A549 (cell line): ENCODE measurements around the gene SCYL1.

Source experiments
- EP300 ChIP-seq, 2 experiments: fragments of >200 bp; sonication (Bioruptor Twin); formaldehyde crosslinking; IDR thresholded peaks; 2 replicates in 1 of 2; 3 replicates in 1 of 2; pipeline ENCODE4 v1.6.1; 2016 to 2017
- FOSL2 ChIP-seq, 2 experiments: fragments of 450-650 bp in 1 of 2; fragments of >200 bp in 1 of 2; sonication (Bioruptor Twin) in 1 of 2; formaldehyde crosslinking; IDR thresholded peaks; 2 replicates each; pipeline versions ENCODE4 v1.5.0 to v1.6.1; 2016 to 2020; ENCODE audit warnings: mild to moderate bottlenecking in 1 of 2, moderate library complexity in 1 of 2
- POLR2A ChIP-seq: IDR thresholded peaks from 2 replicates; pipeline ENCODE4 v1.6.1; 2012; ENCODE audit warnings: mild to moderate bottlenecking, low read length
- RARB ChIP-seq: fragments of 250-450 bp; sonication (Bioruptor Pico); IDR thresholded peaks from 2 replicates; pipeline ENCODE4 v1.8.0; 2021; ENCODE audit warnings: mild to moderate bottlenecking, moderate library complexity
- RCOR1 ChIP-seq: fragments of 150-350 bp; IDR thresholded peaks from 2 replicates; pipeline ENCODE4 v1.6.1; 2014; ENCODE audit warnings: antibody characterized with exemption, low read length, low read depth
- RFX5 ChIP-seq: fragments of 450-650 bp; IDR thresholded peaks from 2 replicates; pipeline ENCODE4 v1.7.1; 2014; ENCODE audit warnings: antibody characterized with exemption, mild to moderate bottlenecking, moderate library complexity
- SMC3 ChIP-seq: fragments of >200 bp; sonication (Bioruptor Twin); formaldehyde crosslinking; IDR thresholded peaks from 3 replicates; pipeline ENCODE4 v1.6.1; 2018; ENCODE audit warnings: inconsistent platforms
- TF ChIP-seq, protein P1 (sequence below): fragments of >200 bp; sonication (Bioruptor Twin); formaldehyde crosslinking; IDR thresholded peaks from 3 replicates; pipeline ENCODE4 v1.5.1; 2016
- TF ChIP-seq, protein P2 (sequence below): fragments of >200 bp; sonication (Bioruptor Twin); formaldehyde crosslinking; IDR thresholded peaks from 3 replicates; pipeline ENCODE4 v1.6.1; 2016
- TF ChIP-seq, protein P3 (sequence below): IDR thresholded peaks from 2 replicates; pipeline ENCODE4 v1.6.1; 2012

DNA sequence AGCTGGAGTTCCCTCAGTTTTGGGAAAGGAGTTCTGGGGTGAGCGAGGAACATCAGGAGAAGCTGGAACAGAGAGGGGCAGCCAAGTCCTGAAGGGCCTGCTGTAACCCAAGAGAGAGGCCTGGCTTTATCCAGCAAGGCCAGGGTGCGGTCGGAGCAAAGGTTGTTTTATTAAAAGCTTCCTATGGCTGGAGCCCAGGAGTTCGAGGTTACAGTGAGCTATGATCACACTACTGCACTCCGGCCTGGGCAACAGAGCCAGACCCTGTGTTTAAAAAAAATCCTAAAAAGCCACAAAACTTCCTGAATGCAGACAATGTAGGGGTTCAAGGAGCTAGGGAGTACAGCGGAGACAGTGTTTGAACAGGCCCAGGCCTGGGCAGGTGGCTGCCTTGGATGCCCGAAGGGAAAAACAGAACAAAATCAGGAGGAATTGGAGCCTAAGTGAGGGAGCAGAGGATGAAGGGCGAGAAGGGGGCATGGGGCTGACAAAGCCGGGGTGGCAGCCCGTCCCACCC lies 48.2 kb upstream of the SCYL1 start:
- TF ChIP-seq, protein P1, sequence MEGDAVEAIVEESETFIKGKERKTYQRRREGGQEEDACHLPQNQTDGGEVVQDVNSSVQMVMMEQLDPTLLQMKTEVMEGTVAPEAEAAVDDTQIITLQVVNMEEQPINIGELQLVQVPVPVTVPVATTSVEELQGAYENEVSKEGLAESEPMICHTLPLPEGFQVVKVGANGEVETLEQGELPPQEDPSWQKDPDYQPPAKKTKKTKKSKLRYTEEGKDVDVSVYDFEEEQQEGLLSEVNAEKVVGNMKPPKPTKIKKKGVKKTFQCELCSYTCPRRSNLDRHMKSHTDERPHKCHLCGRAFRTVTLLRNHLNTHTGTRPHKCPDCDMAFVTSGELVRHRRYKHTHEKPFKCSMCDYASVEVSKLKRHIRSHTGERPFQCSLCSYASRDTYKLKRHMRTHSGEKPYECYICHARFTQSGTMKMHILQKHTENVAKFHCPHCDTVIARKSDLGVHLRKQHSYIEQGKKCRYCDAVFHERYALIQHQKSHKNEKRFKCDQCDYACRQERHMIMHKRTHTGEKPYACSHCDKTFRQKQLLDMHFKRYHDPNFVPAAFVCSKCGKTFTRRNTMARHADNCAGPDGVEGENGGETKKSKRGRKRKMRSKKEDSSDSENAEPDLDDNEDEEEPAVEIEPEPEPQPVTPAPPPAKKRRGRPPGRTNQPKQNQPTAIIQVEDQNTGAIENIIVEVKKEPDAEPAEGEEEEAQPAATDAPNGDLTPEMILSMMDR: no peak
- TF ChIP-seq RFX5 (no peak), SMC3 (no peak), RCOR1 (no peak), POLR2A (0 out of 2 replicates have a peak, but pooled peaks have one; percentile 1), EP300 (IDR thresholded peaks at IDR 0.05) (no peak), RARB (CRISPR knock-in tag) (no peak; the same call in none of the 2 replicates), FOSL2 (IDR thresholded peaks at IDR 0.05) (no peak), FOSL2 (CRISPR knock-in tag; IDR thresholded peaks at IDR 0.05) (no peak)
- TF ChIP-seq, protein P2, sequence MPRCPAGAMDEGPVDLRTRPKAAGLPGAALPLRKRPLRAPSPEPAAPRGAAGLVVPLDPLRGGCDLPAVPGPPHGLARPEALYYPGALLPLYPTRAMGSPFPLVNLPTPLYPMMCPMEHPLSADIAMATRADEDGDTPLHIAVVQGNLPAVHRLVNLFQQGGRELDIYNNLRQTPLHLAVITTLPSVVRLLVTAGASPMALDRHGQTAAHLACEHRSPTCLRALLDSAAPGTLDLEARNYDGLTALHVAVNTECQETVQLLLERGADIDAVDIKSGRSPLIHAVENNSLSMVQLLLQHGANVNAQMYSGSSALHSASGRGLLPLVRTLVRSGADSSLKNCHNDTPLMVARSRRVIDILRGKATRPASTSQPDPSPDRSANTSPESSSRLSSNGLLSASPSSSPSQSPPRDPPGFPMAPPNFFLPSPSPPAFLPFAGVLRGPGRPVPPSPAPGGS: no peak
- TF ChIP-seq, protein P3, sequence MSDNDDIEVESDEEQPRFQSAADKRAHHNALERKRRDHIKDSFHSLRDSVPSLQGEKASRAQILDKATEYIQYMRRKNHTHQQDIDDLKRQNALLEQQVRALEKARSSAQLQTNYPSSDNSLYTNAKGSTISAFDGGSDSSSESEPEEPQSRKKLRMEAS: no peak
